ENCODE data around the gene TOLLIP. TPM values are rescaled to one million over a fixed set of nuclear protein-coding genes. Genes with fewer than 3 reads are reported as not detected.

The TOLLIP gene
- total RNA-seq, 2 experiments from 2014 or later: 29.6 to 45.8 TPM

DNA sequence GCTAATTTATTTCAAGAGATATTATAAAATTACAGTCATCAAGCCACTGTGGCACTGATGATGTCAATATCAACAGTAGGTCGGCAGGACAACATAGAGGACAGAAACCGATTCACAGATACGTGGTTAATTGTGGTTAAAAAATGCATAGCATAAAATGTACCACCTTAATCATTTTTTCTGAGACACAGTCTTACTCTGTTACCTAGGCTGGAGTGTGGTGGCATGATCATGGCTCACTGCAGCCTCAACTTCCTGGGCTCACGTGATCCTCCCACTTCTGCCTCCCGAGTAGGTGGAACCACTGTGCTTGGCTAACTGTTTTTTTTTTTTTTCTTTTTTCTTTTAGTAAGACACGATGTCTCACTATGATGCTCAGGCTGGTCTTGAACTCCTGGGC, 21.0 kb upstream of the TOLLIP start:
- ChIA-PET POLR2A (no interaction called here), CTCF (no interaction called here)
- peak; percentile 75 for ATAC-seq
- Mint-ChIP-seq H3K36me3 (ENCODE audit: low read depth) (peaks cover 3% of the 10 kb centered on the region), H3K4me1 (peaks cover 14% of the 10 kb centered on the region), H3K27me3 (no peaks in the 10 kb centered on the region), H3K4me3 (no peak overlapping the region), H3K27ac (no peak overlapping the region), H3K9me3 (ENCODE audit: low read depth) (peaks cover 9% of the 10 kb centered on the region)
- peak; percentile 59 for DNase-seq
- intact Hi-C loops (cut with DNase I, micrococcal nuclease): no loop called here

DNA sequence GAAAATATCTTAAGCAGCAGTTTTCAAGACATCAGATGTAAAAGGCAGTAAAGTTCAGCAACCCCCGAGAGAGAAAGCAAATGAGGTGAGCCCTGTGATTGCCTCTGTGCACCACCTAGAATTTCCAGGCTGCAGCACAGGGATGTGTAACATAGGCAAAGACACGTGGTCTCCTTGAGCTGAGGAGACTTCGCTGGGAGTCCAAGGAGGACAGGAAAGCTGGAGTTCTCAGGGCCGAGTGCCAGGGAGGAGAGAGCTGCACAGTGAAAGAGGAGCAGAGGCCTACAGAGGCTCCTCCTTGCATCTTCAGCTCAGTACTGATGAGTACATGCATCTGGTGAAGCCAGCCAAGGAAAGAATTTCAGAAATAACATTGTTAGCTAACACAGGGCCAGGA, 17.6 kb upstream of the TOLLIP start:
- no peak overlapping the region for H3K4me3 Mint-ChIP-seq
- no peak for DNase-seq
- intact Hi-C loops (cut with DNase I, micrococcal nuclease): no loop called here
- H3K27ac Mint-ChIP-seq: no peak overlapping the region
- peaks cover 16% of the 10 kb centered on the region for H3K4me1 Mint-ChIP-seq
- CTCF ChIA-PET: interaction anchor here (0.6 kb wide), 1 partner anchor 64 kb away, joined by 3 read pairs; no protein-coding TSS in a partner anchor
- H3K27me3 Mint-ChIP-seq: peaks cover 4% of the 10 kb centered on the region
- no peak for ATAC-seq
- H3K9me3 Mint-ChIP-seq (ENCODE audit: low read depth): peaks cover 9% of the 10 kb centered on the region
- POLR2A ChIA-PET: no interaction called here
- peaks cover 3% of the 10 kb centered on the region for H3K36me3 Mint-ChIP-seq (ENCODE audit: low read depth)

DNA sequence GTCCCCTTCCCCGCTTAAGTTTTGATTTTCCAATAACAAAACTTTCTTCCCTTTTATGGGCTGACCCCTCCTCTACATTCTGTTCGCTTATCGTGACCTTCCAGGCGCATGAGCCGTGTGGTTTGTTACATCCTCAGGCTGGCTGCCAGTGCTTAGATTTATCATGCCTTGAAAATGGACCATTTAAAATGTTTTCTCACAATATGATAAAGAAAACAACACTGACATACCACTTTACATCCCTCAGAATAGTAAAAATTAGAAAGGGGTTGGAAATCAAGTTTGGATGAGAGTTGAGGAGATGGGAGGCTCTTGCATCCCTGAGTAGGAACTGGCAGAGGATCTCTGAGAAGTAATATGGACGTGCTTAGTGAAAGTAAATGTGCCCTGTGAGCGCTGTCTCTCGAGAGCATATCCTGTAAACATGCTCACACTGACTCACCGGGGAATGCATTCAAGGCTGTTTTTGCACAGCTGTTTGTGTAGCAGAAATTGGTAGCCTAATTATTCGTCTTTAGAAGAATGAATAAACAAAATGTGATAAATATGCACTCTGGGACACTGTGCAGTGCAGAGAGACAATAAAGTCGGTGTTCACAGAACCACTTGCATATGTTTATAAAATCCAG, 17.1 kb upstream of the TOLLIP start:
- Mint-ChIP-seq H3K4me3 (no peak overlapping the region), H3K9me3 (ENCODE audit: low read depth) (peaks cover 9% of the 10 kb centered on the region), H3K4me1 (peaks cover 19% of the 10 kb centered on the region), H3K27me3 (peaks cover 8% of the 10 kb centered on the region), H3K36me3 (ENCODE audit: low read depth) (peaks cover 3% of the 10 kb centered on the region), H3K27ac (no peak overlapping the region)
- intact Hi-C loops (cut with DNase I, micrococcal nuclease): no loop called here
- ATAC-seq (no peak), DNase-seq (no peak)
- ChIA-PET POLR2A (no interaction called here), CTCF (no interaction called here)

DNA sequence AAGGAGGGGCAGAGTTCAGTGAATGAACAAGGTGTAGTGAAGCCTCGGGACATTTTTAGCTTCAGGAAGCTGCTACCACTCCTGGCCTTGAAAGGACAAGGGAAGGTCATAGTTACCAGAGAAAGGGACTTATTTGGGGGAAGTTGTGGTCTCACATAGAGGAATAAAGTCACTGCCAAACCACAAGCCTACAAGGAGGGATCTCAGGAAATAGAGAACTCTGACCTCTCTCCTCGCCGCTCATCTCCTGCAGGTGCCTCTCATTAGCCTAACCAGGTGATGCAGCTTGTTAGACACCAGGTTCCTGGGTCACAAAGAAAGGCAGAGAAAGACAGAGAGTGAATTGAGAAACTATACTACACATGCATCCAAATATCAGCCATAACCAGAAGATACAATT, 14.3 kb upstream of the TOLLIP start:
- peak; percentile 26 for ATAC-seq
- ChIA-PET POLR2A (no interaction called here), CTCF (no interaction called here)
- DNase-seq: no peak
- no peak overlapping the region for H3K27ac Mint-ChIP-seq
- peaks cover 3% of the 10 kb centered on the region for H3K36me3 Mint-ChIP-seq (ENCODE audit: low read depth)
- peaks cover 8% of the 10 kb centered on the region for H3K27me3 Mint-ChIP-seq
- intact Hi-C loops (cut with DNase I, micrococcal nuclease): no loop called here
- peaks cover 9% of the 10 kb centered on the region for H3K9me3 Mint-ChIP-seq (ENCODE audit: low read depth)
- H3K4me1 Mint-ChIP-seq: peaks cover 16% of the 10 kb centered on the region
- H3K4me3 Mint-ChIP-seq: no peak overlapping the region

DNA sequence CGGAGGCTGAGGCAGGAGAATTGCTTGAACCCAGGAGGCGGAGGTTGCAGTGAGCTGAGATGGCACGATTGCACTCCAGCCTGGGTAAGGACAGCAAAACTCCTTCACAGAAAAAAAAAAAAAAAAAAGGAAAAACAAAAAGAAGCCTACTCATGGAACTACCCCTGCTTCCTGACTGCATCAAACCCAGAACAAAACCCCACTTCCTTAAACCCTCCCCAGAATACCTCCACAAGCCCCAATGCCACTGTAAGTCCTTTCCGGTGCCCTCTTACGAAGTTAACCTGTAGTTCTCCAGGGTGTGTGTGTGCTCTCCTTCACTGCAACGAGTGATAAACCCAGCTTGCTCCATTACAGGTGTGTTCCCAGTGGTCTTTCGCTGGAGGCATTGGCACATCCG, 8.6 kb upstream of the TOLLIP start:
- POLR2A ChIA-PET: no interaction called here

DNA sequence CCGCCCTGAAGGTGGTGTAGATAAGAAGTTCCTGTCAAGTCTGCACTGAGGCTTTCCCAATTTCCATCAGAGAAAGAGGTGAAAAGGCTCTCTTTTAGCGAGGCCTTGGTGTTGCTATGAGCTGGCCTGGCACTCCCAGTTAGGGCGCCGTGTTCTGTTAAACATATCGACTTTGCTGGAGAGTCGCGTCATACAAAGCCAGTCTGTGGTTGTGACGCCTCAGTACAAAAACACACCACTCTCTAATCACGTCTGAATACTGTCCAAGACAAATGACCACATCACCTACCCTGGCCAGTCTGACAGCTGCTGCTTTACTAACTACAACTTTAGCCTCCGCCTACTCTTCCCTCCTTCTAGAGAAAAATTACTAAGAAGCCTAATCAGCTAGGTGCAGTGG, 8.0 kb upstream of the TOLLIP start:
- Mint-ChIP-seq H3K4me1 (peaks cover 6% of the 10 kb centered on the region), H3K4me3 (no peak overlapping the region), H3K27me3 (peaks cover 12% of the 10 kb centered on the region), H3K9me3 (ENCODE audit: low read depth) (peaks cover under 1% of the 10 kb centered on the region), H3K36me3 (ENCODE audit: low read depth) (peaks cover 1% of the 10 kb centered on the region), H3K27ac (no peak overlapping the region)
- ATAC-seq (no peak), DNase-seq (no peak)
- ChIA-PET CTCF (interaction anchor here (0.7 kb wide), 1 partner anchor 16 kb away, joined by 3 read pairs; no protein-coding TSS in a partner anchor), POLR2A (no interaction called here)
- intact Hi-C loops (cut with DNase I, micrococcal nuclease): no loop called here

More for the DNA sequence above, 8.6 kb upstream of the TOLLIP start:
- ATAC-seq: no peak
- CTCF ChIA-PET: interaction anchor here (1.2 kb wide), 1 partner anchor 8 kb away, joined by 4 read pairs; the partner anchor contains the start of gene TOLLIP
- Mint-ChIP-seq H3K27me3 (peaks cover 12% of the 10 kb centered on the region), H3K4me3 (no peak overlapping the region), H3K4me1 (peaks cover 6% of the 10 kb centered on the region), H3K27ac (no peak overlapping the region), H3K9me3 (ENCODE audit: low read depth) (no peaks in the 10 kb centered on the region), H3K36me3 (ENCODE audit: low read depth) (no peaks in the 10 kb centered on the region)
- DNase-seq: no peak
- intact Hi-C loops (cut with DNase I, micrococcal nuclease): no loop called here

DNA sequence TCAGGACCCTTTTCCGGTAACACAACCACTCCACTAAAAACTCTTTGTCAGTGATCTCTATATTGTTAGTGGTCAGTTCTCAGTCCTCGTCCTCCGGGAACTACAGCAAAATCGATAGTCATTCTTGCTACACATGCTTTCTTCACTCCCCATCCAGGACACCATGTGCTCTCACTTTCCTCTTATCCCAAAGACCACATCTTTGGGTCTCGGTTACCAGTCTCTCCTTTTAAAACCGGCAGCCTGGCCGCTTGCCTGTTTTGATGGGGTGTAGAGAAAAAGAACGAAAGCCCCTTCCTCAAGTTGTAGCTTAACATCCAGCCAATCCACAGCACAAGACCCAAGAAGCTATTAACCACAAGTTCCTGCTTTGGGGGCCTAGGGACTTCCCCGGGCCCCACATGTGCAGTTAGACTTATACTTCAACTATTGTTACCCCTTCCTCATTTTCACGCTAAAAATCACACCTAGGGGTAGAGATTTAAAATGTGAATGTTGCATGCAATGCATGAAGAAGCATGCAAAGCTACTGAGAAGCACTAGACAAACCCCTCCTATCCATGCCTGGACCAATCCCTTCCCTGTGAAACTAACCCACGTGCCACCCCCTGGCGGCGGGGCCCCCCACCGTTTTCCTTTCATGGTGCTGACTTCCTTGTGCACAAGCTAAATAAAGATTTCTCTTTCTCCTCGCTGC, 1.5 kb upstream of the TOLLIP start:
- H3K4me3 Mint-ChIP-seq: peak overlapping the region; percentile 76
- CTCF ChIA-PET: interaction anchor here (0.6 to 2.6 kb wide), 5 partner anchors 9 to 205 kb away, joined by 3 to 7 read pairs (median 3); no protein-coding TSS in a partner anchor
- peak; percentile 14 for ATAC-seq

DNA sequence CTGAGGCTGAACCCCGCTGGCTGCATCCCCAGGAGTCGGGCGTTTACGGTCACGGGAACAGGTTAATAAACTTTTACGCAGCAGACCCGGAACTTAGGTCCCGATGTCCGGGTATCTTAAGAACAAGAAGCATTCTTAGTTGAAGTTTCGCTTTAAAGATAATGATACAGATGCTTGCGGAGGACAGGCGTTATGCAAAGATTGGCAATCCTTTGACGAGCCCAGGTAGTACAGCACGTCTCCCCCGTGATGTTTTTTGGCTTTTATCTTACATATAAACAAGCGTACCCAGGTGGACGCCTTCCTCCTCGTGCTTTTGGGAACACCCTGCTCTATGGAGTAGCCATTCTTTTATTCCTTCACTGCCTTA, 871 bp upstream of the TOLLIP start:
- Mint-ChIP-seq H3K27me3 (no peaks in the 10 kb centered on the region), H3K36me3 (ENCODE audit: low read depth) (peaks cover 21% of the 10 kb centered on the region), H3K27ac (peak overlapping the region; percentile 79), H3K4me1 (peaks cover 36% of the 10 kb centered on the region), H3K9me3 (ENCODE audit: low read depth) (peaks cover 11% of the 10 kb centered on the region), H3K4me3 (peak overlapping the region; percentile 76)
- DNase-seq (no peak), ATAC-seq (no peak)
- ChIA-PET CTCF (interaction anchor here (0.7 to 2.6 kb wide), 5 partner anchors 8 to 296 kb away, joined by 3 to 7 read pairs (median 4); no protein-coding TSS in a partner anchor), POLR2A (no interaction called here)
- intact Hi-C loops (cut with DNase I, micrococcal nuclease): loop anchor here in 1 of 2 experiments (2.0 to 5.0 kb wide), 2 partner anchors 22 to 77 kb away; partner anchors contain the start of gene BRSK2

More for the DNA sequence above, 1.5 kb upstream of the TOLLIP start:
- peak; percentile 70 for DNase-seq
- peaks cover 21% of the 10 kb centered on the region for H3K36me3 Mint-ChIP-seq (ENCODE audit: low read depth)
- intact Hi-C loops (cut with DNase I, micrococcal nuclease): loop anchor here in 1 of 2 experiments (2.0 to 5.0 kb wide), 2 partner anchors 22 to 76 kb away; partner anchors contain the start of gene BRSK2
- peaks cover 34% of the 10 kb centered on the region for H3K4me1 Mint-ChIP-seq
- no peaks in the 10 kb centered on the region for H3K27me3 Mint-ChIP-seq
- POLR2A ChIA-PET: no interaction called here
- peak overlapping the region; percentile 79 for H3K27ac Mint-ChIP-seq
- peaks cover 11% of the 10 kb centered on the region for H3K9me3 Mint-ChIP-seq (ENCODE audit: low read depth)

DNA sequence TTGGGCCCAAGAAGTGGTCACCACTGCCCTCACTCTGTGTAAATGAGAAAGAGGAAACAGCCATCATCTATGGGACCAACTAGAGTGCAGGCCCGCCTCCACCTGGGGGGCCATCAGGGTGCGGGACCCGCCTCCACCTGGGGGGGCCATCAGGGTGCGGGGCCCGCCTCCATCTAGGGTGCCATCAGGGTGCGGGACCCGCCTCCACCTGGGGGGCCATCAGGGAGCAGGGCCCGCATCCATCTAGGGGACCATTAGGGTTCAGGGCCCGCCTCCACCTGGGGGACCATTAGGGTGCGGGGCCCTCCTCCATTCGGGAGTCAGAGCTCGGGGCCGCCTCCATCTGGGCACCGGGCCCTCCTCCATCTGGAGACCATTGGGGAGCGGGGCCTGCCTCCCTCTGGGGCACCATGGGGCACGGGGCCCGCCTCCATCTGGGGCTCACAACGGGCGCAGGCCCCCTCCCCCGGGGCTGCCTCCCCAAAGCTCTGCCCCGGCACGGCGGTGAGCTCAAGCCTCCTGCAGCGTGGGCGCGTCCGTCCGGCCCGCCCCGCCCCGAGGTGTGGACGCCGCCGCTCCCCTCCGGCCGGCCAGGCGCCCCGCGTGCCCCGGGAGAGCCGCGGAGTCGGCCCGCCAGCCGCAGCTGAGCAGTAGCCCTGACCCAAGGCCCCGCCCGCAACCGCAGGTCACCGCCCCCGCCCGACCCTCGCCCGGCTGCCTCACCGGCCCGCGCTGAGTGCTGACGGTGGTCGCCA, 512 bp downstream of the TOLLIP start:
- CTCF ChIA-PET: interaction anchor here (0.7 to 2.6 kb wide), 3 partner anchors 12 to 74 kb away, joined by 3 to 7 read pairs (median 4); no protein-coding TSS in a partner anchor
- peaks cover 11% of the 10 kb centered on the region for H3K9me3 Mint-ChIP-seq (ENCODE audit: low read depth)
- POLR2A ChIA-PET: interaction anchor here (0.5 to 0.8 kb wide), 2 partner anchors 84 to 110 kb away, joined by 3 to 5 read pairs; no protein-coding TSS in a partner anchor
- H3K4me3 Mint-ChIP-seq: peak overlapping the region; percentile 76
- ATAC-seq (peak; percentile 31), DNase-seq (no peak)
- H3K36me3 Mint-ChIP-seq (ENCODE audit: low read depth): peaks cover 22% of the 10 kb centered on the region
- H3K4me1 Mint-ChIP-seq: peaks cover 43% of the 10 kb centered on the region
- intact Hi-C loops (cut with DNase I, micrococcal nuclease): loop anchor here (1.0 to 5.0 kb wide), 8 partner anchors 27 to 768 kb away; partner anchors contain the start of genes AP2A2 (in 1 of the 2), BRSK2 (in 1 of the 2), CHID1 (in 1 of the 2) and DUSP8 (in 1 of the 2)
- no peaks in the 10 kb centered on the region for H3K27me3 Mint-ChIP-seq
- no peak overlapping the region for H3K27ac Mint-ChIP-seq

DNA sequence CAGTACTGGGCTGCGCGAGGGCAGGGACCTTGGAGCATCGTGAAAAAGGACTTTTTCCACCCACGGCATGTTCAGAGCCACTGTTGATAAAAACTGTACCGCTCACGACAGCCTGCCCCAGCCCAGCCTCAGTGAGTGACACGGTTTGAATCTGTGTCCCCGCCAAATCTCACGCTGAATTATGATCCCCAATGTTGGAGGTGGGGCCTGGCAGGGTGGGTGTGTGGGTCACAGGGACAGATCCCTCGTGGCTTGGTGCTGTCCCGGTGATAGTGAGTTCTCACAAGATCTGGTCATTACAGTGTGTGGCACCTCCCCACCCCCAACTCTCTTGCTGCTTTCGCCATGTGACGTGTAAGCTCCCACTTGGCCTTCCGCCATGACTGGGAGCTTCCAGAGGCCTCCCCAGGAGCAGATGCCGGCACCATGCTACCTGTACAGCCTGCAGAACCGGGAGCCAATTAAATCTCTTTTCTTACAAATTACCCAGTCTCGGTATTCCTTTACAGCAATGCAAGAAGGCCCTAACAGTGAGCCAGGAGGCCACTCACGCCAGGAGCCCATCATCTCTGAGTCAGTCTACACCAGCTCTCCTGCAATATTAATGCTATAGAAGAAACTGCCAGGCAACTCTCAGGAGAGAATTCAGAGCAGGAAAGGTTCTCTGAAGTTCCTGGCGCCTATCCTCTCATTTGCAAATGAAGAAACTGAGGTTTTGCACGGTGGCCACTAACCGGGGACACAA, 1.3 kb downstream of the TOLLIP start:
- DNase-seq (no peak), ATAC-seq (no peak)
- Mint-ChIP-seq H3K27ac (peak overlapping the region; percentile 10), H3K36me3 (ENCODE audit: low read depth) (peaks cover 22% of the 10 kb centered on the region), H3K4me3 (peak overlapping the region; percentile 58), H3K9me3 (ENCODE audit: low read depth) (peaks cover 11% of the 10 kb centered on the region), H3K4me1 (peaks cover 45% of the 10 kb centered on the region), H3K27me3 (no peaks in the 10 kb centered on the region)
- POLR2A ChIA-PET: no interaction called here
- CTCF ChIA-PET: no interaction called here
- intact Hi-C loops (cut with DNase I, micrococcal nuclease): loop anchor here in 1 of 2 experiments (5.0 kb wide), 1 partner anchor 769 kb away; no protein-coding TSS in a partner anchor
